T-cell (primary cell): ENCODE measurements around the gene MTMR1. TPM values are rescaled to one million over a fixed set of nuclear protein-coding genes. Genes with fewer than 3 reads are reported as not detected.

Experiments
- ATAC-seq, 4 experiments: fragments of 200-7000 bp in 3 of 4; fragments of 150-1000 bp in 1 of 4; cut with Tn5 transposase; replicated peaks in 1 of 4; 1 replicate in 3 of 4; 2 replicates in 1 of 4; pipeline ENCODE4 v1.10.0; 2021; ENCODE audit warnings: moderate library complexity in 3 of 4, mild to moderate bottlenecking in 2 of 4, moderate number of reproducible peaks in 1 of 4
- CTCF ChIA-PET, 2 donors: fragments of 300-600 bp; sonication (Branson Sonifier 250); formaldehyde crosslinking; loops; one replicate each; lab custom pipeline; 2022; ENCODE audit warnings: antibody characterized with exemption in 2 of 2; lab: Charles Lee
- POLR2A ChIA-PET, 2 donors: fragments of 300-600 bp; sonication (Branson Sonifier 250); formaldehyde crosslinking; loops; one replicate each; lab custom pipeline; 2022; ENCODE audit warnings: antibody characterized with exemption in 2 of 2; lab: Charles Lee
- DNase-seq, 35 experiments: peaks; one replicate each; pipeline versions ENCODE4 v3.0.0 to v3.0.0-alpha.2; 2013 to 2023
- H3K27ac ChIP-seq: one replicate; pipeline ENCODE4 v1.5.1; 2013; ENCODE audit warnings: low read length
- H3K27me3 ChIP-seq, 2 experiments: replicated peaks in 1 of 2; 1 replicate in 1 of 2; 2 replicates in 1 of 2; pipeline versions ENCODE4 v1.6.1 to v1.7.0; 2013; ENCODE audit warnings: low read length in 1 of 2, mixed read lengths in 1 of 2; ENCODE audit not compliant: control insufficient read depth in 2 of 2, insufficient read depth in 2 of 2; ENCODE audit errors: extremely low read depth in 1 of 2
- H3K36me3 ChIP-seq, 2 donors: 1 replicate in 1 of 2; 2 replicates in 1 of 2; pipeline versions ENCODE4 v1.6.1 to v1.7.0; 2013; ENCODE audit warnings: low read length in 1 of 2; ENCODE audit not compliant: control insufficient read depth in 2 of 2, insufficient read depth in 1 of 2; ENCODE audit errors: extremely low read depth in 1 of 2
- H3K4me1 ChIP-seq, 2 experiments: 1 replicate in 1 of 2; 2 replicates in 1 of 2; pipeline versions ENCODE4 v1.6.1 to v1.7.0; 2013; ENCODE audit warnings: low read length in 2 of 2, mixed read lengths in 1 of 2; ENCODE audit not compliant: insufficient read depth in 2 of 2, control insufficient read depth in 1 of 2; ENCODE audit errors: extremely low read depth in 1 of 2
- H3K4me3 ChIP-seq, 2 donors: 1 replicate in 1 of 2; 2 replicates in 1 of 2; pipeline versions ENCODE4 v1.5.1 to v1.7.0; 2013; ENCODE audit warnings: mild to moderate bottlenecking in 2 of 2, low read length in 1 of 2, moderate library complexity in 1 of 2; ENCODE audit not compliant: control insufficient read depth in 1 of 2; ENCODE audit errors: extremely low read depth in 1 of 2
- H3K9me3 ChIP-seq: 2 replicates; pipeline ENCODE4 v1.7.0; 2013
- H3K27ac Mint-ChIP-seq, 2 donors: one replicate each; pipeline ENCODE4 v1.8.0; 2020 to 2021; ENCODE audit warnings: mild to moderate bottlenecking in 2 of 2, mixed read lengths in 2 of 2
- H3K27me3 Mint-ChIP-seq, 2 donors: one replicate each; pipeline ENCODE4 v1.8.0; 2021 to 2022; ENCODE audit warnings: mixed read lengths in 2 of 2
- H3K36me3 Mint-ChIP-seq: one replicate; pipeline ENCODE4 v1.8.0; 2021; ENCODE audit warnings: mixed read lengths
- H3K4me1 Mint-ChIP-seq, 3 donors: one replicate each; pipeline ENCODE4 v1.8.0; 2020 to 2022; ENCODE audit warnings: mixed read lengths in 3 of 3, mild to moderate bottlenecking in 1 of 3
- H3K4me3 Mint-ChIP-seq, 3 donors: one replicate each; pipeline ENCODE4 v1.8.0; 2020 to 2022; ENCODE audit warnings: mild to moderate bottlenecking in 3 of 3, mixed read lengths in 3 of 3, moderate library complexity in 3 of 3
- H3K9me3 Mint-ChIP-seq, 3 donors: one replicate each; pipeline ENCODE4 v1.8.0; 2020 to 2022; ENCODE audit warnings: mixed read lengths in 3 of 3
- WGBS: methylation state at CpG from one replicate; pipeline ENCODE4 v1.1.5; 2013; ENCODE audit warnings: missing lambda C conversion rate; ENCODE audit not compliant: insufficient coverage; 5-methylcytosine and 5-hydroxymethylcytosine counted together
- total RNA-seq, 35 experiments: library from RNA in 6 of 35; stranded (reverse) in 6 of 35; fragments of 120-200 nt in 1 of 35; gene quantifications; one replicate each; pipeline versions ENCODE4 v1.2.1 to v1.2.4 and lab custom pipeline; 2013 to 2026

MTMR1 gene
- total RNA-seq, 5 donors from 2014 or later (not counting 1 experiment from before 2014, with no cell fraction given), result 33.8 to 58.3 (median 39.4) TPM

- ATAC-seq (no peak), DNase-seq (no peak)
- no peaks in the 10 kb centered on the region for H3K4me1 Mint-ChIP-seq
- POLR2A ChIA-PET, result no interaction called here
- CTCF ChIA-PET, result no interaction called here
- no peak overlapping the region for H3K4me3 ChIP-seq
- no peaks in the 10 kb centered on the region for H3K4me1 ChIP-seq
- H3K27ac ChIP-seq, result no peak overlapping the region
- no peaks in the 10 kb centered on the region for H3K36me3 Mint-ChIP-seq
- no peaks in the 10 kb centered on the region for H3K9me3 ChIP-seq
- H3K9me3 Mint-ChIP-seq, result no peaks in the 10 kb centered on the region
- H3K27me3 Mint-ChIP-seq, result no peaks in the 10 kb centered on the region
- WGBS, result 100% methylated on average over 4 of the region's 19 CpGs
- H3K27ac Mint-ChIP-seq, result no peak overlapping the region
- H3K4me3 Mint-ChIP-seq, result no peak overlapping the region
- H3K27me3 ChIP-seq, result no peaks in the 10 kb centered on the region
- peaks cover 0 to 7% of the 10 kb centered on the region in 2 donors for H3K36me3 ChIP-seq
Observed at GRCh38 chrX:150765782-150766350, 72.7 kb downstream of the MTMR1 start.

GRCh38 chrX:150766351-150767044 lies 73.3 kb downstream of the MTMR1 start:
- Mint-ChIP-seq H3K36me3 (no peaks in the 10 kb centered on the region), H3K4me3 (no peak overlapping the region), H3K9me3 (no peaks in the 10 kb centered on the region), H3K4me1 (no peaks in the 10 kb centered on the region), H3K27ac (no peak overlapping the region), H3K27me3 (no peaks in the 10 kb centered on the region)
- ATAC-seq, result no peak
- Histone ChIP-seq H3K27me3 (no peaks in the 10 kb centered on the region), H3K4me3 (no peak overlapping the region), H3K4me1 (no peaks in the 10 kb centered on the region), H3K9me3 (no peaks in the 10 kb centered on the region), H3K27ac (no peak overlapping the region), H3K36me3 (peaks cover 0 to 5% of the 10 kb centered on the region in 2 donors)
- no peak for DNase-seq
- POLR2A ChIA-PET, result no interaction called here
- 87% methylated on average over 10 of the region's 13 CpGs for WGBS
- CTCF ChIA-PET, result no interaction called here

- H3K9me3 Mint-ChIP-seq, result no peaks in the 10 kb centered on the region
- Histone ChIP-seq H3K4me3 (no peak overlapping the region), H3K4me1 (peaks cover 0 to under 1% of the 10 kb centered on the region in 2 experiments), H3K27me3 (no peaks in the 10 kb centered on the region), H3K36me3 (peaks cover 0 to 5% of the 10 kb centered on the region in 2 donors), H3K9me3 (no peaks in the 10 kb centered on the region), H3K27ac (no peak overlapping the region)
- no peaks in the 10 kb centered on the region for H3K27me3 Mint-ChIP-seq
- no peak for ATAC-seq
- 94% methylated on average over 3 of the region's 9 CpGs for WGBS
- POLR2A ChIA-PET, result no interaction called here
- no peaks in the 10 kb centered on the region for H3K36me3 Mint-ChIP-seq
- CTCF ChIA-PET, result no interaction called here
- H3K4me1 Mint-ChIP-seq, result no peaks in the 10 kb centered on the region
- no peak overlapping the region for H3K4me3 Mint-ChIP-seq
- H3K27ac Mint-ChIP-seq, result no peak overlapping the region
- no peak for DNase-seq
Observed at GRCh38 chrX:150767045-150767395, 73.8 kb downstream of the MTMR1 start.

GRCh38 chrX:150767475-150768131 lies 74.4 kb downstream of the MTMR1 start:
- H3K27ac Mint-ChIP-seq, result no peak overlapping the region
- ATAC-seq, result no peak

GRCh38 chrX:150768132-150768485 lies 74.9 kb downstream of the MTMR1 start:
- H3K27ac Mint-ChIP-seq, result no peak overlapping the region
- H3K36me3 Mint-ChIP-seq, result no peaks in the 10 kb centered on the region
- DNase-seq, result no peak
- no peaks in the 10 kb centered on the region for H3K9me3 ChIP-seq
- peaks cover 0 to 5% (median 0%) of the 10 kb centered on the region in 3 donors for H3K4me1 Mint-ChIP-seq
- peaks cover 0 to 5% of the 10 kb centered on the region in 2 donors for H3K36me3 ChIP-seq
- no peak overlapping the region for H3K27ac ChIP-seq
- peaks cover 0 to 4% of the 10 kb centered on the region in 2 experiments for H3K4me1 ChIP-seq
- no peak overlapping the region for H3K4me3 Mint-ChIP-seq
- H3K4me3 ChIP-seq, result no peak overlapping the region
- ATAC-seq, result no peak
- no peaks in the 10 kb centered on the region for H3K27me3 Mint-ChIP-seq
- H3K9me3 Mint-ChIP-seq, result no peaks in the 10 kb centered on the region
- no peaks in the 10 kb centered on the region for H3K27me3 ChIP-seq
- CTCF ChIA-PET, result no interaction called here
- POLR2A ChIA-PET, result no interaction called here
- no CpG with 5 or more reads among the region's 10 CpGs for WGBS

More at GRCh38 chrX:150767475-150768131, 74.4 kb downstream of the MTMR1 start:
- CTCF ChIA-PET, result interaction anchor here in 1 of 2 donors (0.7 kb wide), 1 partner anchor 864 kb away, joined by 6 read pairs; no protein-coding TSS in a partner anchor
- peaks cover 0 to 5% (median 0%) of the 10 kb centered on the region in 3 donors for H3K4me1 Mint-ChIP-seq
- Histone ChIP-seq H3K27me3 (no peaks in the 10 kb centered on the region), H3K4me1 (peaks cover 0 to 4% of the 10 kb centered on the region in 2 experiments), H3K27ac (no peak overlapping the region), H3K9me3 (no peaks in the 10 kb centered on the region), H3K36me3 (peaks cover 0 to 5% of the 10 kb centered on the region in 2 donors), H3K4me3 (no peak overlapping the region)
- no peaks in the 10 kb centered on the region for H3K36me3 Mint-ChIP-seq
- H3K4me3 Mint-ChIP-seq, result no peak overlapping the region
- H3K9me3 Mint-ChIP-seq, result no peaks in the 10 kb centered on the region
- no peaks in the 10 kb centered on the region for H3K27me3 Mint-ChIP-seq
- POLR2A ChIA-PET, result no interaction called here
- WGBS, result 55% methylated on average over 8 of the region's 17 CpGs
- DNase-seq, result no peak

- no peaks in the 10 kb centered on the region for H3K36me3 Mint-ChIP-seq
- H3K4me3 Mint-ChIP-seq, result no peak overlapping the region
- no peak overlapping the region for H3K27ac ChIP-seq
- peaks cover 0 to 5% (median 0%) of the 10 kb centered on the region in 3 donors for H3K4me1 Mint-ChIP-seq
- CTCF ChIA-PET, result interaction anchor here in 1 of 2 donors (0.6 kb wide), 1 partner anchor 311 kb away, joined by 4 read pairs; no protein-coding TSS in a partner anchor
- no peak overlapping the region for H3K4me3 ChIP-seq
- POLR2A ChIA-PET, result no interaction called here
- WGBS, result 100% methylated on average over 1 of the region's 19 CpGs
- H3K9me3 Mint-ChIP-seq, result no peaks in the 10 kb centered on the region
- H3K9me3 ChIP-seq, result no peaks in the 10 kb centered on the region
- DNase-seq (no peak), ATAC-seq (no peak)
- H3K4me1 ChIP-seq, result peaks cover 0 to 4% of the 10 kb centered on the region in 2 experiments
- H3K36me3 ChIP-seq, result peaks cover 0 to 5% of the 10 kb centered on the region in 2 donors
- H3K27ac Mint-ChIP-seq, result no peak overlapping the region
- H3K27me3 ChIP-seq, result no peaks in the 10 kb centered on the region
- H3K27me3 Mint-ChIP-seq, result no peaks in the 10 kb centered on the region
Observed at GRCh38 chrX:150768580-150769190, 75.5 kb downstream of the MTMR1 start.
